HUES64 (cell line): ENCODE results near the gene AP5S1.

Experiments
- H3K27ac ChIP-seq: 2 replicates; pipeline ENCODE4 v1.7.0; 2013; ENCODE audit warnings: low read depth, low read length, inconsistent platforms
- H3K27me3 ChIP-seq: 2 replicates; pipeline ENCODE4 v1.6.1; 2013; ENCODE audit warnings: mild to moderate bottlenecking, low read length; ENCODE audit not compliant: insufficient read depth
- H3K36me3 ChIP-seq: 2 replicates; pipeline ENCODE4 v1.6.1; 2013; ENCODE audit warnings: mild to moderate bottlenecking, low read length; ENCODE audit not compliant: insufficient read depth
- H3K4me1 ChIP-seq: 2 replicates; pipeline ENCODE4 v1.6.1; 2013; ENCODE audit warnings: mild to moderate bottlenecking, low read length, moderate library complexity; ENCODE audit not compliant: insufficient read depth
- H3K4me3 ChIP-seq: 2 replicates; pipeline ENCODE4 v1.5.1; 2013; ENCODE audit warnings: mild to moderate bottlenecking, low read length, moderate library complexity
- H3K9ac ChIP-seq: 2 replicates; pipeline ENCODE4 v1.6.1; 2013; ENCODE audit warnings: mild to moderate bottlenecking, low read depth, low read length
- H3K9me3 ChIP-seq: 2 replicates; pipeline ENCODE4 v1.6.1; 2013; ENCODE audit warnings: low read depth, low read length; ENCODE audit not compliant: insufficient read depth
- WGBS: fragments of 150-250, 120-280 bp; methylation state at CpG from one replicate; pipeline ENCODE4 v1.1.7; 2013; ENCODE audit warnings: missing lambda C conversion rate; 5-methylcytosine and 5-hydroxymethylcytosine counted together

The AP5S1 gene

GRCh38 chr20:3865887-3866407 is 45.6 kb downstream of the AP5S1 start:
- no peaks in the 10 kb centered on the region for H3K9me3 ChIP-seq
- H3K4me1 ChIP-seq, result no peaks in the 10 kb centered on the region
- no peak overlapping the region for H3K9ac ChIP-seq
- WGBS, result 95% methylated on average over 14 of the region's 14 CpGs
- peaks cover 65% of the 10 kb centered on the region for H3K36me3 ChIP-seq
- no peak overlapping the region for H3K27ac ChIP-seq
- no peak overlapping the region for H3K4me3 ChIP-seq
- H3K27me3 ChIP-seq, result no peaks in the 10 kb centered on the region

GRCh38 chr20:3866464-3866863 is 46.1 kb downstream of the AP5S1 start:
- peaks cover 65% of the 10 kb centered on the region for H3K36me3 ChIP-seq
- no peak overlapping the region for H3K4me3 ChIP-seq
- no peak overlapping the region for H3K27ac ChIP-seq
- H3K4me1 ChIP-seq, result no peaks in the 10 kb centered on the region
- H3K9me3 ChIP-seq, result no peaks in the 10 kb centered on the region
- H3K27me3 ChIP-seq, result no peaks in the 10 kb centered on the region
- H3K9ac ChIP-seq, result no peak overlapping the region
- 90% methylated on average over 3 of the region's 3 CpGs for WGBS

GRCh38 chr20:3867802-3868201 is 47.5 kb downstream of the AP5S1 start:
- no peaks in the 10 kb centered on the region for H3K27me3 ChIP-seq
- H3K36me3 ChIP-seq, result peaks cover 53% of the 10 kb centered on the region
- no peaks in the 10 kb centered on the region for H3K9me3 ChIP-seq
- WGBS, result 89% methylated on average over 2 of the region's 2 CpGs
- no peak overlapping the region for H3K4me3 ChIP-seq
- no peaks in the 10 kb centered on the region for H3K4me1 ChIP-seq
- no peak overlapping the region for H3K9ac ChIP-seq
- no peak overlapping the region for H3K27ac ChIP-seq

GRCh38 chr20:3869839-3870634 is 49.7 kb downstream of the AP5S1 start:
- WGBS, result 92% methylated on average over 10 of the region's 10 CpGs
- Histone ChIP-seq H3K27me3 (no peaks in the 10 kb centered on the region), H3K9me3 (no peaks in the 10 kb centered on the region), H3K36me3 (peaks cover 40% of the 10 kb centered on the region), H3K4me3 (no peak overlapping the region), H3K9ac (no peak overlapping the region), H3K4me1 (no peaks in the 10 kb centered on the region), H3K27ac (no peak overlapping the region)

GRCh38 chr20:3871550-3872265 is 51.4 kb downstream of the AP5S1 start:
- Histone ChIP-seq H3K4me1 (no peaks in the 10 kb centered on the region), H3K9ac (no peak overlapping the region), H3K9me3 (no peaks in the 10 kb centered on the region), H3K27ac (no peak overlapping the region), H3K27me3 (no peaks in the 10 kb centered on the region), H3K36me3 (peaks cover 25% of the 10 kb centered on the region), H3K4me3 (no peak overlapping the region)
- 92% methylated on average over 4 of the region's 4 CpGs for WGBS

- no peak overlapping the region for H3K9ac ChIP-seq
- no peaks in the 10 kb centered on the region for H3K4me1 ChIP-seq
- H3K4me3 ChIP-seq, result no peak overlapping the region
- H3K9me3 ChIP-seq, result no peaks in the 10 kb centered on the region
- no peaks in the 10 kb centered on the region for H3K27me3 ChIP-seq
- peaks cover 15% of the 10 kb centered on the region for H3K36me3 ChIP-seq
- H3K27ac ChIP-seq, result no peak overlapping the region
- WGBS, result 95% methylated on average over 5 of the region's 5 CpGs
These were observed 53.2 kb downstream of the AP5S1 start for GRCh38 chr20:3873507-3873906.

- no peaks in the 10 kb centered on the region for H3K27me3 ChIP-seq
- H3K4me3 ChIP-seq, result no peak overlapping the region
- WGBS, result 70% methylated on average over 3 of the region's 3 CpGs
- H3K27ac ChIP-seq, result no peak overlapping the region
- H3K36me3 ChIP-seq, result peaks cover 15% of the 10 kb centered on the region
- no peaks in the 10 kb centered on the region for H3K4me1 ChIP-seq
- no peaks in the 10 kb centered on the region for H3K9me3 ChIP-seq
- H3K9ac ChIP-seq, result no peak overlapping the region
These were observed 54.0 kb downstream of the AP5S1 start for GRCh38 chr20:3874194-3874844.

- peaks cover 15% of the 10 kb centered on the region for H3K36me3 ChIP-seq
- 87% methylated on average over 8 of the region's 9 CpGs for whole genome bisulfite sequencing
- H3K4me1 ChIP-seq, result no peaks in the 10 kb centered on the region
These were observed 55.1 kb downstream of the AP5S1 start for GRCh38 chr20:3875378-3875974.

GRCh38 chr20:3876000-3876399 is 55.7 kb downstream of the AP5S1 start:
- Histone ChIP-seq H3K27ac (no peak overlapping the region), H3K27me3 (no peaks in the 10 kb centered on the region), H3K4me1 (no peaks in the 10 kb centered on the region), H3K36me3 (peaks cover 15% of the 10 kb centered on the region), H3K4me3 (no peak overlapping the region), H3K9me3 (no peaks in the 10 kb centered on the region), H3K9ac (no peak overlapping the region)
- no CpG with 5 or more reads among the region's 1 CpG for WGBS

More at GRCh38 chr20:3875378-3875974, 55.1 kb downstream of the AP5S1 start:
- no peaks in the 10 kb centered on the region for H3K9me3 ChIP-seq
- H3K4me3 ChIP-seq, result no peak overlapping the region
- H3K9ac ChIP-seq, result no peak overlapping the region
- no peak overlapping the region for H3K27ac ChIP-seq
- H3K27me3 ChIP-seq, result no peaks in the 10 kb centered on the region

GRCh38 chr20:3876676-3877075 is 56.3 kb downstream of the AP5S1 start:
- H3K9me3 ChIP-seq, result no peaks in the 10 kb centered on the region

More at GRCh38 chr20:3876676-3877075, 56.3 kb downstream of the AP5S1 start:
- no peak overlapping the region for H3K27ac ChIP-seq
- H3K9ac ChIP-seq, result no peak overlapping the region
- H3K27me3 ChIP-seq, result no peaks in the 10 kb centered on the region
- no peaks in the 10 kb centered on the region for H3K4me1 ChIP-seq
- no peak overlapping the region for H3K4me3 ChIP-seq
- H3K36me3 ChIP-seq, result peaks cover 10% of the 10 kb centered on the region
